GM18858 (cell line): ENCODE measurements around the gene BRINP1.

Experiments used
- ATAC-seq: cut with Tn5 transposase; IDR thresholded peaks from one replicate; pipeline ENCODE4 v1.9.1; 2021; ENCODE audit not compliant: unreplicated experiment

BRINP1 gene

DNA sequence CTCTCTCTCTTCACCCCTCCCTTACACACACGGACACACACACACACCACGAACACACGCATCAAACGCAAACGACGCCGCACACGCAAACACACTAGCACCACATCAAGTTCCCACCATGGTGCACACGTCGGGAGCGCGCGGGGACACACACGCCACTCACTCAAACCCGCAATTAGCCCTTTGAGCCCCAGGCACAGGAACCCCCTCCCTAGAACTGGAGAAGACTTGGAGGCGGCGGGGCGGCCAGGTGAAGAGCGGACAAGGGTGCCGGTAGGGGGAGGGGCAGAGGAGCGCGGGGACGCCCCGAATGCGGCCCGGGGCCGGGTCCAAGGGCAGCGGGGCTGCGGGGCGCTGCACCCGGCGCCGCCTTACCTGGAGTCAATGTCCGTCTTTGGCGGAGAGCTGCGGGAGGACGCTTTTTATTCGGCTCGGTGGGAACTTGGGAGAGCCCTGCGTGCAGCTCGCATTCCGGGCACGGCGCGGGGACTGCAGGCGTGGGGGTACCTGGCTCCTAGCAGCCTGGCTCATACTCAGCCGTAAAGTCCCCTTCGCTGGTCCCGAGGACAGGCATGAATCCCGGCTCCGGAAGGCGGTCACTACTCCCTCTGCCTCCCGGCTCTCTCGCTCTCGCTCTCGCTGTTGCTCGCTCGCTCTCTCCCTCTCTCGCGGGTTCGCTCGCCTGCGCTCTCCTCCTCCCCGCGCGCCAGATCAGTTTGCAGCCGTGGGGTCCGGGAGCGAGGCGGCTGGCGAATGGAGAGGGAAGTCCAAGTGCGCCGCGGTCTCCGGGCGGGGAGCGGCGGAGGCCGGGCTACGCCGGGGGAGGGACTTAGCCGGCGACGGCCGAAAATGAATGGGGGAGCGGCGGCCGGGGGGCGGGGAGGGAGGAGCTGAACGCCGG is at the start of gene BRINP1:
Gene BRINP1, minus strand, starts transcription at position 755 of the 901 bp plus-strand sequence. CDS start 56,080 bp downstream, outside the sequence.
- no peak for ATAC-seq

GRCh38 chr9:119418721-119419120 is 49.5 kb upstream of the BRINP1 start:
- no peak for ATAC-seq

GRCh38 chr9:119416793-119417192 is 47.6 kb upstream of the BRINP1 start:
- no peak for ATAC-seq

GRCh38 chr9:119412399-119412798 is 43.2 kb upstream of the BRINP1 start:
- no peak for ATAC-seq

GRCh38 chr9:119409552-119409951 is 40.3 kb upstream of the BRINP1 start:
- ATAC-seq: no peak

GRCh38 chr9:119400606-119401005 is 31.4 kb upstream of the BRINP1 start:
- no peak for ATAC-seq

DNA sequence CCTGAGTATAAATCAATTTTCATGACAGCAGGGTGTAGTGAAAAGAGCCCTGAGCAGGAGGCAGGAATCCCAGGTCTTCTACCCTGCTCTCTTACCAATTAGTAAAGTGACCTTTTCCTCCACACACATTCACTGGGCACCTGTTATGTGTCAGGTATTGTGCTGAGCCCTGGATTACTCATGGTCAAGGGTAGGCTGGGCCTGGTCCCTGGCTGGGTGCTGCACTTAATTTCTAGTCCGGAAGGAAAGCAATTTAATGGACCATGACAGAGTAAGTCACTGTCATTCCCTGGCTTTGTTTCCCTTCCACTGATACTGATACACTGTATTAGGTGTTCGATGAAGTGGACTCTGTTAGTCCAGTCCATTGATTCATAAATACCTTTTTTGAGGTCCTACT is 29.1 kb upstream of the BRINP1 start:
- no peak for ATAC-seq

GRCh38 chr9:119391878-119392277 is 22.6 kb upstream of the BRINP1 start:
- ATAC-seq: no peak

DNA sequence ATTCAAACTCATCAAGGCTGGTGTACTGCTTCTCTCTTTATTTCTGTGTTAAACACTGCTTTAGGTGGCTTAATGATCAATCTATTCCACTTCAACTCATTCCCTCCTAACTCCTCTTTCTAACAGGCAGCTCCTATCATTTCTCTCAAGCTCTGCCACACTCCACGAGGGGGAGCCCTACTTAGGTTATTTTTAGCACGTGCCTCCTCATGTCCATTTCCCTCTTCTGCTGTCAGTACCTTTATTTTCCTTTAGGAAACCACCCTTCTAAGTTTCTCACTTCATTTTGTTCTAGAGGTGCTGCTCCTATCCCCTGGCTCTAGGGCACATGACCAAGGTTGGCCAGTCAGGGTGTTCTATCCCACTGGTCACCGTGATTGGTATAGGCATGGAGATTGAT is 6.7 kb upstream of the BRINP1 start:
- no peak for ATAC-seq

DNA sequence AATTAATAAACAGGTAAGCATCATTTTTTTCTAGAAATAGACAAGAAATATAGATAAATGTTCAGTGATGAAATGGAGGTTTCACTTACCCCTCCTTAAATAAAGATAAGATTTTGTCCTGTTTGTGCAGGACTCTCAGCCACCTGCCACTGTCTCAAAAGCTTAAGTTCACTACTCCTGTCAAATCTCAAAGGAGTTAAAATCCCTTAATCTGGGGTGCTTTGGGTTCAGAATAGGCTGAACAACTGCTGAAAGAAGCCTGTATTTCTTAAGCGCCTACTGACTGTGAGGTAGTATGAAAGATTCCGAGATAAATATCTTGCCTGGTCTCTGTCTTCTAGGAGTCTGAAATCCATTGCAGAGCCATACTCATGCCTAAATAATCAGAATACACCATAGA is 3.7 kb upstream of the BRINP1 start:
- ATAC-seq: no peak

DNA sequence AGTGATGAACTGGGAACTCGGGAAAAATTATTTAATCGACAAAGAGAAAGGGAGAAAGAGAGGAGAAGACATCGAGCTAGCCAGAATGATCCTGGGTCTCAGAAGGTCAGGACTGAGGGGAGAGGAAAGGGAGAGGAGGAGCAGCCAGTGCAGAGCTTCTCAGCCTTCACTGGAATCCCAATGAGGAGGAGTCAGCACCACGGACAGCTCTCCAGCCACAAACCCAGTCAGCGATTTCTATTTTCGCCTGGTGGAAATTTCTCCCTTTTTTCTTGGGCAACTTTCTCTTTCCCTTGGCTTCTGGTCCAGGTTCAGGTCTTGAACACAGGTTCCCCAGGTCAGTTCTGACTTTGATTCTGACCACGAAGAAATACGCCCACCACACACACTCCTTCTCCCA is 1.6 kb upstream of the BRINP1 start:
- ATAC-seq: no peak

DNA sequence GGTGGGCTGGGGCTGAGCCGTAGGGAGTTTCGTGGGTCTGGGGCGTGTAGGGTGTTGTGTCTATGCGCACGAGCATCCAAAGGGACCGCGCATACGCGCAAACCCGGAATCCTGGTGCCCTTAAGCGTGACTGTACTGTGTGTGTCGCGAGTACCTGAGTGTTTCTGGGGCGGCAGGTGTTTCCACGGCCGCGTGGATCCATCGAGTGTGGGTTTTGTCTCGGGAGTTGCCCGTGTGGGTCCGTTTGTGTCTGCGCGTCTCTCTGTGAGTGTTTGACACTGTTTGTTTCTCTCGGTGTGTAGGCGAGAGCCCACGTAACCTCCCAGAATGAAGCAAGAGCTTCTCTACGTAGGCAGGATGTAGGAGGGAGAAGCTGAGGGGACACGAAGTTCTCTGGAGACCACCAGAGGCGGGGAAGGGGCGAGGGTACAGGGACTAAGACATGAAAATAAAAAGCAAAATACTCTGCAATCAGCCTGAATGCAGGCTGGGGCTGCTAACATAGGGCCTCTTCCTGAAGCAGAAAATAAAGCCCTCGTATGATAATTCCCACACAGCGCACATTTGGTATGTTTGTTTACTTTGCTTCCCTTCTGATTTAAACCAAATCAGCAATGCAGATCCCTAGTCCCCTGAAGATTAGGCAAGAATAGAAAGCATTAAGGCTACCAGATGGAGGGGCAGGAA is 588 bp upstream of the BRINP1 start:
- no peak for ATAC-seq

DNA sequence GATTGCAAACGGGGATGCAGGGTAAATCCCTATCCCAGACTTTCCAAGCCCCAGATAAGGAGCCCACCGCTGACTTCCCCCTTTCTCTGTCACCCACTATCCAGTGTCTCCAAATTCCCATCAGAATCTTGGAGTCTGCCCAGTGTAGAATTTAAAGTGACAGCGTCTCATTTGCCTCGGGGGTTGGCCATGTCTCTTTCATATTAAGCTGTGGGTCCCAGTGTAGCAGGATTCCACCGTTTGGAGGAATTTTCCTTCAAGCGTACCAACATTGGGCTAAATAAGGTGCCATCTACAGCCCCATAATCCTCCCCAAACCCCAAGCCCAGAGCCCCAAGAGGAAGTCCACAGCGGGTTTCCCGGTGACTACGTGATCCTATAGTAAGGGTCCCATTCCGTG is 1.1 kb downstream of the BRINP1 start:
- ATAC-seq: no peak

DNA sequence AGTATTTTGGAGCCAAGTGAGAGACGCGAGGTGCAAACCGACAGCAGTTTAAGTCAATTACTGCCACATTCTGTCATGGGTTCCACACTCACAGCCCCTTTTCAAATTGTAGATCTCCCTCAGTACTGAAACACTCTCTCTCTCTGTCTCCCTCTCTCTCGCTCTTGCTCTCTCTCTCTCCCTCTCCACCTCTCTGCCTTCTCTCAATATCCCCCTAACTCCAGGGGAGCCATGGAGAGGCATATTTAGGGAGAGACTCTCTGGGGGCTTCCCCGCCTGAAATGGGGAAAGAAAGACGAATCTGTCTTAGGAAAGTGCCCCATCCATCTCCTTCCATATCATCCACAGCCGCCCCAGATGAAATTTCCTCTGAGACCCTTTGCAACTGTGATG is 1.6 kb downstream of the BRINP1 start:
- no peak for ATAC-seq

GRCh38 chr9:119366909-119367682 is 2.1 kb downstream of the BRINP1 start:
- ATAC-seq: no peak

- no peak for ATAC-seq
Observed at GRCh38 chr9:119365291-119366027, 3.8 kb downstream of the BRINP1 start.

- ATAC-seq: no peak
Observed at GRCh38 chr9:119360237-119360636, 9.0 kb downstream of the BRINP1 start.

GRCh38 chr9:119357336-119358096 is 11.7 kb downstream of the BRINP1 start:
- ATAC-seq: no peak

- no peak for ATAC-seq
Observed at GRCh38 chr9:119349351-119349825, 19.8 kb downstream of the BRINP1 start.
